Endothelial cell of hepatic sinusoid (primary cell): ENCODE data around the gene MYO7A.

ENCODE experiments used
- in situ Hi-C: cut with HindIII; loops from 2 replicates; pipeline ENCODE4 v1.10.0; 2017; ENCODE audit warnings: low sequenced_read_pairs

The MYO7A gene

DNA sequence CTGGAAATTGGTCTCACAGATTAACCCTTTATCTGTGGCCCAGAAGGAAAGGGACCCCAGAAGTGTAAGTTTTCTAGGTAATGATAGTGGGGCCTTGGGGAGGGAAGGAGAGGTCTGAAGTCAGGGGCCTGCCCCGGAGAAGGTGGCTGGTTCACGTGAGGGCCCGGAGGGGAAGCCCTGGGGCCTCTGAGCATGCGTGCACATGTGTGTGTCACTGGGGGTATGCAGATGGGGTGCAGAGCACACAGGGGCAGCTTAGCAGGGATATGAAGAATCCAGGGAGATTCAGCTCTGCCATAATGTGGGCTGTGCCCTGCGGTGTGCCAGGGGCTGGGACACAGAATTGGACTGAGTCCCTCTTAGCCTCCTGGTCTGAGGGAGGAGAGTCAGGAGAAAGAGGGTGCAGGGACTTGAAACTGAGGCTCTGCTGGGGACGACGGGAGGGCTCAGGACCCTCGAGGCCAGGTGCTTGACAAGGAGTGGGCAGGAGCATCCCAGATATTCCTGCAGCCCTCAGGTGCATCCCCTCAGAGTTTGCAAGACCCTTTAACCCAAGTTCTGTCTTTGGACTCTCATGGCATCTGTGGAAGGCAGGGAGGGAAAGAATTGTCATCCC lies 15.5 kb downstream of the MYO7A start:
- in situ Hi-C loops, result no loop called here

GRCh38 chr11:77144196-77144856 lies 16.3 kb downstream of the MYO7A start:
- in situ Hi-C loops, result no loop called here

GRCh38 chr11:77144857-77145428 lies 16.9 kb downstream of the MYO7A start:
- in situ Hi-C loops, result no loop called here

GRCh38 chr11:77146261-77147035 lies 18.4 kb downstream of the MYO7A start:
- in situ Hi-C loops, result no loop called here

DNA sequence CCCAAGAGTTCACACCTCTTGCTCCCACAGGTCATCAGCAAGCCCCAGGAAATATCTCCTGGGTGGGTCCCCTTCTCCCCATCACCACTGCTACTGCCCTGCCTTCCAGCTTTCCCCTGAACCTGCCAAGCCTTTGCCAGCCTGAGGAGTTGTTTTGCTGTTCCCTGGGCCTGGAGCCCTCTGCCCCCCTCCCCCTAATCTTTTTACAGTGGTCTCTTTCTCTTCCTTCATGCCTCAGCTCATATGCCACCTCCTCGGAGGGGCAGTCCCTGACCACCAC lies 18.9 kb downstream of the MYO7A start:
- in situ Hi-C loops, result no loop called here

GRCh38 chr11:77147668-77148321 lies 19.7 kb downstream of the MYO7A start:
- in situ Hi-C loops, result no loop called here

DNA sequence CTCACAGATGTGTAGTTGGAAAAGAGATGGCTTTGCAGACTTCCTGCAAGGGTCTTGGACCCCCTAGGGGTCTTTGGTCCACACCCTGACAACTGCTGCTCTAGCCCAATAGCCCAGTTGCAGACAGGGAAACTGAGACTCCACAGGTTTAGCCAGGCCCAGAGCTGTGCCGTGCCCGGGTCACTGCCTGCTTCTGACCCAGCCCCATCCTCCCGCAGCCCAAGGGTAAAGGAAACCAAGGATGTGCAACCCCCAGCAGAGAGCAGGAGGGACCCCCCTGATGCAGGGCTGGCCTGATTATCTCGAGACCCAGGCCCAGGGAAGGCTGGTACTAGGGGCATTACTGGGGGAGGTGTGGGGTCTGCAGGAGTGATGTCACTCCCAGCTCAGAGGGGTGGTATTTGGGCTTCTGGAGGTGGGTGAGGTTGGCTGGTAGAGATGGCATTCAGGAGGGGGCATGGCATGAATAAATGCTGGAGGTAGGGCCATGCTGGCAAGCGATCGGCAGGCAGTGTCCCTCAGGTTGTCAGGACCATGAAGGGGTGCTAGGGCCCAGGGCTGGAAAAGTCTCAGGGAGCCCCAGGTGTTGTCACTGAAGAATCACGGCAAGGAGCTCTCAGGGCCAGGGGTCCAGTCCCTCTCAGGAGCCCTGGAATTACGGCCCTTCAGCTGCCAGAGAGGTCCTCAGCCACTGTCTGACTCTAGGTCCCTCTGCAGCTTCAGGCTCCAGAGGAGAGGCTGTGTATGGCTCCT lies 21.1 kb downstream of the MYO7A start:
- in situ Hi-C loops, result no loop called here

DNA sequence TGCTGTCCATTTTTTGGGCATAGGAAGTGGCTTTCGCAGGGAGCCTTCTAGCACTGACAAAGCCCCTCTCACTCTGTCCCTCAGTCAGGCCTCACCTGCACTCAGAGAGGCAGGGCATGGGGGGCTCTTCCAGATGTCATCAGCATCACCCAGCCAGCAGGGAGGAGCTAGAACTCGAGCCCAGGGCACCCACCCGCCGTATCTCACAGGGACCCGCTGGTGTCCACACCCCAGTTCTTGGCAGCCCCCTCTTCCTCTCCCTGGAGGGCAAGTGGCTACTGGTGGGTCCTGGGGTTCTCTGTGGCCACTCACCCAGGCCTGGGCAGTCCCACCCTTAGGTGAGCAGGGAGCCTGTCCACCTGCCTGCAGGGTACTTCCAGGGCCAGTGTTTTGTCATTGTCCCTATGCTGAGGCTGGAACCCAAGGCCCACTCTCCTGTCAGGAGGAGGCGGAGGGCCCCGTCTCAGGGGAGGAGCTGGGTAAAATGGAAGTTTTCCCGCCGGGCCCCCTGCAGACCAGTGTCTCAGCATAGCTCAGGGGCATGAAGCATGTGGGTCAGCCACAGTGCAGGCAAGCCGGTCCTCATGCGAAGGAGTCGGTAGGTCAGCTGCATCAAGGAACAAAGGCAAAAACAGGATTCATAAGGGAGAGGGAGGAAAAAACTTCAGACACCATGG lies 21.8 kb downstream of the MYO7A start:
- in situ Hi-C loops, result no loop called here

DNA sequence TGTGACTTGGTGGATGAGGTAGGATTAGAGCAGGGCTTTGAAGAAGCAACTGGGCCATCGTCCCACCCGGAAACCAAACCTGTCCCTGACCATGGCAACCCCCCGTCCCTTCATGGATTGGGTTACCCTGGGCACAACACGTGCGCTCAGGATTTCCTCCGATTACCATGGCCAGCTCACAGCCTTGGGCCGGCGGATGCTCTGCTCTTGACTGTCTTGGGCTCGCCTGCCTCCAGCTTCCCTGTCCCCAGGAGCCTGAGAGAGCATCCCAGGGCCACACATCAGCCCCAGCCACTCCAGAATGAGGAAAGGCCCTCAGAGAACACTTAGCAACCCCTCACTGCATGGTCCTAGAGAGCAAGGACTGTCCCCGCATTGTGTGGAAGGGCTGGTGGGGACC lies 22.8 kb downstream of the MYO7A start:
- in situ Hi-C loops, result no loop called here

GRCh38 chr11:77151804-77152509 lies 23.9 kb downstream of the MYO7A start:
- in situ Hi-C loops, result no loop called here

GRCh38 chr11:77152846-77153245 lies 24.8 kb downstream of the MYO7A start:
- in situ Hi-C loops, result no loop called here

DNA sequence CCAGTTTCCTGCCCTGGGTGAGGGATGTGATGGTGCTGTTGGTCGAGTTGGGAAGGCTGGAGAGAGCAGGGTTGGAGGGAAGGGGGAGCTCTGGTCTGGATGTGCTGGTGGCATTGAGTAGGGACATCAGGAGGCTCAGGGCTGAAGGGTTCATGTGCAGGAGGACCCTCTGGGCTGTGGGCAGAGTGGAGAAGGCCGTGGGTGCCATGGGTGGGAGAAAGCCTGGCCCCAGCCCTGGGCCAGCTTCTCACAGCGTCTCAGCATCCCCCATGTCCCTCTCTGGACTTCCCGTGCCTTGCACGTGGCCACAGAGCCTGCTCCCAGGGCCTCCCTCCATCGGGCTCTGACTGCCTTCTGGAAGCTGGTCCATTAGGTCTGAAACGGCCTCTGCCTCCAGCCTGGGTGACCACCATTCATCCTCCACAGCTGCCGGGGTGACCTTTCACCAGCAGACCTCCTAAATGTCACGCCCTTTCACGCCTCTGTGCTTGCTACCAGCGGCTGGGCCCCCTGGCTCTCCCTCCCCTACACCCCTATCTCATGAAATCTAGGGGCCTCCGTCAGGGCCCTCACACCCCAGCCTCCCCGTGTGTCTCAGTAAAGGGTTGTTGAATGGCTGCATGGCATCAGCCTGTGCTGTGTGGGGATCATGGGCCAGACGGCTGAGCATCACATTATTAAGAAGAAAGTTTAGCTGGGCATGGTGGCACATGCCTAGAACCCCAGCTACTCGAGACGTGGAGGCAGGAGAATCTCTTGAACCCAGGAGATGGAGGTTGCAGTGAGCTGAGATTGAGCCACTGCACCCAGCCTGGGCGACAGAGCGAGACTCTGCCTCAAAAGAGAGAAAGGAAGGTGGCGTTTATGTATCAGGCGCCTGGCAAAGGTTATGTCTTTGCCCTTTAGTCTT lies 25.5 kb downstream of the MYO7A start:
- in situ Hi-C loops, result no loop called here

- in situ Hi-C loops, result no loop called here
Measured at GRCh38 chr11:77154381-77155081, 26.5 kb downstream of the MYO7A start.

GRCh38 chr11:77155082-77155475 lies 27.0 kb downstream of the MYO7A start:
- in situ Hi-C loops, result no loop called here

- in situ Hi-C loops, result no loop called here
Measured at GRCh38 chr11:77155556-77156130, 27.6 kb downstream of the MYO7A start.

DNA sequence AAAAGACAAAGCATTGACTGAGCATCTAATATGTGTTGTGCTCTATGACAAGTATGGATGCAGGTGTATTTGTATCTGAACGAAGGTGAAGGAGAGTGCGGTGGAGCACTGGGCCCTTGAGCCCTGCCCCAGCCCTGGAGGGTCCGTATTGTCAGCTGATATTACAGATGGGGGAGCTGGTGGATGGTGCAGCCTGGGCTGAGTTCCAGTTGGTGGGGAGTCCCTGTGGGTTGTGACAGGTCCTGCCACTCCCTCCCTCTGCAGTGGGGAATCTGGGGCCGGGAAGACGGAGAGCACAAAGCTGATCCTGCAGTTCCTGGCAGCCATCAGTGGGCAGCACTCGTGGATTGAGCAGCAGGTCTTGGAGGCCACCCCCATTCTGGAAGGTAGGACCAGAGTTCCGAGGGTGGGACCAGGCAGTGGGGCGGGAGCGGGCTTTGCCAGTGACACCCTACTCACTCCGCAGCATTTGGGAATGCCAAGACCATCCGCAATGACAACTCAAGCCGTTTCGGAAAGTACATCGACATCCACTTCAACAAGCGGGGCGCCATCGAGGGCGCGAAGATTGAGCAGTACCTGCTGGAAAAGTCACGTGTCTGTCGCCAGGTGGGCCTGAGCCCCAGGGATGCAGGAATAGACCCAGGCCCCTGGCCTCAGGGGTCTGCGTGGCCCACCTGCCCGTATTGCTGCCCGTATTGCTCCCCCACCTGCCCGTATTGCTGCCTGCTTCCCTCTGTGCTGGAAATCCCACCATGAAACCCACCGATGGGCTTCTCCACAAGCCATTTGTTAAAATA lies 28.6 kb downstream of the MYO7A start:
- in situ Hi-C loops, result no loop called here
